B cell (primary cell): ENCODE data around the gene NEK3. TPM values are rescaled to one million over a fixed set of nuclear protein-coding genes. Genes with fewer than 3 reads are reported as not detected.

Source experiments
- ATAC-seq: fragments of 200-7000 bp; cut with Tn5 transposase; one replicate; pipeline ENCODE4 v1.10.0; 2021; ENCODE audit warnings: low read depth, mild to moderate bottlenecking, moderate number of reproducible peaks, moderate library complexity
- CTCF ChIA-PET: fragments of 350-600 bp; sonication (Branson Sonifier 250); formaldehyde crosslinking; loops from one replicate; lab custom pipeline; 2021; ENCODE audit warnings: antibody characterized with exemption, inconsistent platforms; lab: Charles Lee
- POLR2A ChIA-PET: fragments of 350-600 bp; sonication (Branson Sonifier 250); formaldehyde crosslinking; loops from one replicate; lab custom pipeline; 2021; ENCODE audit warnings: antibody characterized with exemption; lab: Charles Lee
- DNase-seq: peaks from one replicate; pipeline ENCODE4 v3.0.0; 2013
- H2AFZ ChIP-seq: 2 replicates; pipeline ENCODE4 v1.6.1; 2012; ENCODE audit warnings: mild to moderate bottlenecking, low read depth, low read length; ENCODE audit not compliant: insufficient read depth, poor library complexity, severe bottlenecking
- H3K27ac ChIP-seq, 2 donors: 1 replicate in 1 of 2; 2 replicates in 1 of 2; pipeline ENCODE4 v1.5.1; 2012 to 2013; ENCODE audit warnings: low read length in 2 of 2, mild to moderate bottlenecking in 2 of 2, moderate library complexity in 1 of 2
- H3K27me3 ChIP-seq, 4 experiments: fragments of 200-600 bp in 1 of 4; sonication (generic) in 1 of 4; replicated peaks in 1 of 4; 1 replicate in 2 of 4; 2 replicates in 2 of 4; pipeline versions ENCODE4 v1.6.1 to v1.7.0; 2013 to 2016; ENCODE audit warnings: low read length in 3 of 4, mild to moderate bottlenecking in 2 of 4, mixed read lengths in 1 of 4, moderate library complexity in 1 of 4; ENCODE audit not compliant: insufficient read depth in 4 of 4, control insufficient read depth in 3 of 4; ENCODE audit errors: control extremely low read depth in 1 of 4
- H3K36me3 ChIP-seq, 2 experiments: replicated peaks in 1 of 2; 1 replicate in 1 of 2; 2 replicates in 1 of 2; pipeline versions ENCODE4 v1.6.1 to v1.7.1; 2013; ENCODE audit warnings: low read length in 1 of 2; ENCODE audit not compliant: insufficient read depth in 2 of 2, control insufficient read depth in 1 of 2; ENCODE audit errors: control extremely low read depth in 1 of 2, extremely low read depth in 1 of 2
- H3K4me1 ChIP-seq, 2 donors: fragments of 200-600 bp in 1 of 2; sonication (generic) in 1 of 2; 1 replicate in 1 of 2; 2 replicates in 1 of 2; pipeline versions ENCODE4 v1.5.1 to v1.6.1; 2013 to 2017; ENCODE audit warnings: low read length in 2 of 2; ENCODE audit not compliant: control insufficient read depth in 2 of 2, insufficient read depth in 2 of 2
- H3K4me2 ChIP-seq: replicated peaks from 2 replicates; pipeline ENCODE3; 2012; ENCODE audit warnings: mild to moderate bottlenecking, low read depth, low read length; ENCODE audit not compliant: poor library complexity, severe bottlenecking
- H3K4me3 ChIP-seq, 5 experiments: fragments of 200-600 bp in 1 of 5; sonication (generic) in 1 of 5; 1 replicate in 3 of 5; 2 replicates in 2 of 5; pipeline versions ENCODE4 v1.5.1 to v1.7.0; 2011 to 2016; ENCODE audit warnings: low read length in 4 of 5, mild to moderate bottlenecking in 4 of 5, low read depth in 2 of 5, control low read depth in 1 of 5, moderate library complexity in 1 of 5; ENCODE audit not compliant: insufficient read depth in 1 of 5; ENCODE audit errors: control extremely low read depth in 1 of 5, extremely low read depth in 1 of 5
- H3K79me2 ChIP-seq: fragments of 200-600 bp; sonication (generic); one replicate; pipeline ENCODE4 v1.6.0; 2016; ENCODE audit warnings: low read length; ENCODE audit not compliant: control insufficient read depth, insufficient read depth
- H3K9ac ChIP-seq: fragments of 200-600 bp; sonication (generic); 2 replicates; pipeline ENCODE4 v1.6.1; 2017; ENCODE audit warnings: mild to moderate bottlenecking, low read length, moderate library complexity
- H3K9me3 ChIP-seq, 3 donors: one replicate each; pipeline versions ENCODE4 v1.6.1 to v1.7.1; 2013; ENCODE audit warnings: low read length in 2 of 3; ENCODE audit not compliant: control insufficient read depth in 2 of 3, insufficient read depth in 1 of 3; ENCODE audit errors: control extremely low read depth in 1 of 3
- H4K20me1 ChIP-seq: 2 replicates; pipeline ENCODE4 v1.6.0; 2012; ENCODE audit warnings: mild to moderate bottlenecking, low read length; ENCODE audit not compliant: insufficient read depth, control insufficient read depth, poor library complexity, severe bottlenecking
- H3K27ac Mint-ChIP-seq: one replicate; pipeline ENCODE4 v1.8.0; 2021; ENCODE audit warnings: mixed read lengths
- H3K27me3 Mint-ChIP-seq: one replicate; pipeline ENCODE4 v1.8.0; 2021; ENCODE audit warnings: mixed read lengths
- H3K4me1 Mint-ChIP-seq: one replicate; pipeline ENCODE4 v1.8.0; 2021; ENCODE audit warnings: mixed read lengths
- H3K4me3 Mint-ChIP-seq: one replicate; pipeline ENCODE4 v1.8.0; 2021; ENCODE audit warnings: mixed read lengths
- H3K9me3 Mint-ChIP-seq: one replicate; pipeline ENCODE4 v1.8.0; 2022; ENCODE audit warnings: mixed read lengths; ENCODE audit not compliant: insufficient read depth
- CTCF ChIP-seq: fragments of 200-600 bp; IDR thresholded peaks from one replicate; pipeline ENCODE4 v1.8.0; 2022; ENCODE audit warnings: antibody characterized with exemption, mild to moderate bottlenecking
- EZH2 ChIP-seq: IDR thresholded peaks from 2 replicates; pipeline ENCODE4 v1.6.1; 2012; ENCODE audit warnings: borderline replicate concordance, low read depth, mild to moderate bottlenecking, moderate library complexity, low read length; ENCODE audit not compliant: insufficient read depth, poor library complexity, severe bottlenecking
- WGBS: methylation state at CpG from one replicate; pipeline ENCODE4 v1.1.5; 2013; ENCODE audit warnings: missing lambda C conversion rate; ENCODE audit not compliant: insufficient coverage; 5-methylcytosine and 5-hydroxymethylcytosine counted together
- intact Hi-C: fragments of 100-400 bp; cut with micrococcal nuclease; formaldehyde crosslinking; loops from one replicate; pipeline ENCODE4 v1.10.0; 2022
- polyA plus RNA-seq: library from polyadenylated mRNA; depleted of rRNA; stranded (reverse); fragments of >200 nt; gene quantifications from 2 replicates; pipeline ENCODE4 v1.2.3, GENCODE V29; 2012
- total RNA-seq, 2 donors: library from RNA; stranded (reverse); fragments of 120-200 nt in 1 of 2; gene quantifications; 1 replicate in 1 of 2; 2 replicates in 1 of 2; pipeline versions ENCODE4 v1.2.3 to v1.2.4, GENCODE V29; 2013 to 2022

NEK3 gene
- total and polyA plus RNA-seq, 2 donors (not counting 1 experiment from before 2014, with no cell fraction given), result 6.0 to 12.6 TPM

GRCh38 chr13:52162279-52163101 lies 3.1 kb upstream of the NEK3 start:
- ChIA-PET CTCF (no interaction called here), POLR2A (no interaction called here)
- Mint-ChIP-seq H3K4me3 (no peak overlapping the region), H3K27me3 (no peaks in the 10 kb centered on the region), H3K4me1 (peaks cover 15% of the 10 kb centered on the region), H3K27ac (no peak overlapping the region), H3K9me3 (no peaks in the 10 kb centered on the region)
- Histone ChIP-seq H3K36me3 (peaks cover 0 to 6% of the 10 kb centered on the region in 2 experiments), H3K9ac (no peak overlapping the region), H3K4me1 (peaks cover 13% of the 10 kb centered on the region in 2 donors), H3K27ac (no peak overlapping the region), H3K4me2 (no peak overlapping the region), H3K4me3 (no peak overlapping the region), H3K9me3 (no peaks in the 10 kb centered on the region), H4K20me1 (no peaks in the 10 kb centered on the region), H3K79me2 (no peaks in the 10 kb centered on the region), H2AFZ (no peak overlapping the region), H3K27me3 (no peaks in the 10 kb centered on the region)
- no peak for DNase-seq
- no peak for ATAC-seq
- intact Hi-C loops, result no loop called here
- WGBS, result 100% methylated on average over 1 of the region's 5 CpGs
- TF ChIP-seq EZH2 (no peak), CTCF (no peak)

GRCh38 chr13:52161181-52161646 lies 1.8 kb upstream of the NEK3 start:
- Mint-ChIP-seq H3K9me3 (no peaks in the 10 kb centered on the region), H3K27ac (no peak overlapping the region), H3K27me3 (no peaks in the 10 kb centered on the region), H3K4me3 (no peak overlapping the region), H3K4me1 (peaks cover 20% of the 10 kb centered on the region)
- H3K9me3 ChIP-seq, result no peaks in the 10 kb centered on the region
- intact Hi-C loops, result no loop called here
- peaks cover 13% of the 10 kb centered on the region in 2 donors for H3K4me1 ChIP-seq
- TF ChIP-seq EZH2 (no peak), CTCF (no peak)
- ChIA-PET CTCF (interaction anchor here (1.0 kb wide), 1 partner anchor 13 kb away, joined by 3 read pairs; no protein-coding TSS in a partner anchor), POLR2A (no interaction called here)
- H3K79me2 ChIP-seq, result no peaks in the 10 kb centered on the region
- H3K9ac ChIP-seq, result no peak overlapping the region
- H3K27ac ChIP-seq, result no peak overlapping the region
- no peaks in the 10 kb centered on the region for H4K20me1 ChIP-seq
- no peak for ATAC-seq
- no peaks in the 10 kb centered on the region for H3K27me3 ChIP-seq
- no peak overlapping the region for H3K4me3 ChIP-seq
- no peak overlapping the region for H2AFZ ChIP-seq
- H3K36me3 ChIP-seq, result peaks cover 0 to 3% of the 10 kb centered on the region in 2 experiments
- 88% methylated on average over 3 of the region's 3 CpGs for WGBS
- no peak for DNase-seq
- H3K4me2 ChIP-seq, result no peak overlapping the region
